H9 (cell line): Measurements from ENCODE around the gene ZSCAN25. TPM values are rescaled to one million over a fixed set of nuclear protein-coding genes. Genes with fewer than 3 reads are reported as not detected.

Experiments used
- DNase-seq: peaks from one replicate; pipeline ENCODE4 v3.0.0-alpha.2; 2017
- H2AFZ ChIP-seq: one replicate; pipeline ENCODE4 v1.6.1; 2013; ENCODE audit warnings: mild to moderate bottlenecking, low read length, control low read depth, moderate library complexity
- H2AK5ac ChIP-seq: 2 replicates; pipeline ENCODE4 v1.6.1; 2013; ENCODE audit warnings: low read length, control low read depth, mixed read lengths; ENCODE audit not compliant: insufficient read length
- H2BK120ac ChIP-seq: one replicate; pipeline ENCODE4 v1.6.1; 2013; ENCODE audit warnings: low read depth, mild to moderate bottlenecking, low read length, control low read depth, inconsistent platforms; ENCODE audit not compliant: poor library complexity, severe bottlenecking
- H2BK12ac ChIP-seq: 2 replicates; pipeline ENCODE4 v1.6.1; 2013; ENCODE audit warnings: low read length, control low read depth, mixed read lengths, low read depth; ENCODE audit not compliant: insufficient read length
- H2BK15ac ChIP-seq: 2 replicates; pipeline ENCODE4 v1.6.1; 2013; ENCODE audit warnings: low read depth, low read length, control low read depth
- H2BK20ac ChIP-seq: one replicate; pipeline ENCODE4 v1.6.1; 2013; ENCODE audit warnings: low read depth, mild to moderate bottlenecking, low read length, control low read depth, inconsistent platforms; ENCODE audit not compliant: poor library complexity, severe bottlenecking
- H2BK5ac ChIP-seq: 2 replicates; pipeline ENCODE4 v1.6.1; 2013; ENCODE audit warnings: low read length, control low read depth, mixed read lengths; ENCODE audit not compliant: insufficient read length
- H3K14ac ChIP-seq: 2 replicates; pipeline ENCODE4 v1.6.1; 2013; ENCODE audit warnings: low read length, control low read depth; ENCODE audit not compliant: insufficient read depth
- H3K18ac ChIP-seq: 2 replicates; pipeline ENCODE4 v1.6.1; 2013; ENCODE audit warnings: low read depth, mild to moderate bottlenecking, mixed read lengths, low read length, control low read depth; ENCODE audit not compliant: insufficient read length
- H3K23ac ChIP-seq: 2 replicates; pipeline ENCODE4 v1.6.1; 2013; ENCODE audit warnings: low read length, control low read depth, mixed read lengths, low read depth; ENCODE audit not compliant: insufficient read length
- H3K23me2 ChIP-seq: 2 replicates; pipeline ENCODE4 v1.6.1; 2013; ENCODE audit warnings: low read depth, mild to moderate bottlenecking, mixed read lengths, low read length, control low read depth; ENCODE audit not compliant: insufficient read length, poor library complexity, severe bottlenecking
- H3K27ac ChIP-seq: 2 replicates; pipeline ENCODE4 v1.5.1; 2013; ENCODE audit warnings: low read length, control low read depth, mixed read lengths, low read depth; ENCODE audit not compliant: insufficient read length
- H3K27me3 ChIP-seq: 2 replicates; pipeline ENCODE4 v1.6.1; 2013; ENCODE audit warnings: low read length, control low read depth, inconsistent platforms; ENCODE audit not compliant: insufficient read depth
- H3K4ac ChIP-seq: 2 replicates; pipeline ENCODE4 v1.6.1; 2013; ENCODE audit warnings: low read depth, mild to moderate bottlenecking, control low read depth, inconsistent platforms, low read length, moderate library complexity
- H3K4me1 ChIP-seq: 2 replicates; pipeline ENCODE4 v1.6.1; 2013; ENCODE audit warnings: low read length, control low read depth, inconsistent platforms; ENCODE audit not compliant: insufficient read depth
- H3K4me2 ChIP-seq: 2 replicates; pipeline ENCODE4 v1.6.1; 2013; ENCODE audit warnings: low read length, control low read depth, mixed read lengths; ENCODE audit not compliant: insufficient read length, insufficient read depth
- H3K56ac ChIP-seq: 2 replicates; pipeline ENCODE4 v1.6.1; 2013; ENCODE audit warnings: low read depth, mild to moderate bottlenecking, mixed read lengths, low read length, control low read depth; ENCODE audit not compliant: insufficient read length
- H3K79me1 ChIP-seq: 2 replicates; pipeline ENCODE4 v1.6.1; 2013; ENCODE audit warnings: low read depth, mild to moderate bottlenecking, moderate library complexity, low read length, control low read depth, inconsistent platforms; ENCODE audit not compliant: insufficient read depth, poor library complexity, severe bottlenecking
- H3K79me2 ChIP-seq: 2 replicates; pipeline ENCODE4 v1.6.1; 2013; ENCODE audit warnings: low read length, control low read depth, inconsistent platforms; ENCODE audit not compliant: insufficient read depth
- H3K9ac ChIP-seq: 2 replicates; pipeline ENCODE4 v1.6.1; 2013; ENCODE audit warnings: low read length, control low read depth, mixed read lengths; ENCODE audit not compliant: insufficient read length; ENCODE audit errors: extremely low read depth
- H3K9me3 ChIP-seq: one replicate; pipeline ENCODE4 v1.6.1; 2013; ENCODE audit warnings: low read depth, low read length, inconsistent platforms; ENCODE audit not compliant: control insufficient read depth
- H3T11ph ChIP-seq: one replicate; pipeline ENCODE4 v1.6.1; 2013; ENCODE audit warnings: mild to moderate bottlenecking, low read length, control low read depth, inconsistent platforms
- H4K20me1 ChIP-seq: one replicate; pipeline ENCODE4 v1.6.1; 2013; ENCODE audit not compliant: control insufficient read depth, insufficient read length, insufficient read depth
- H4K5ac ChIP-seq: 2 replicates; pipeline ENCODE4 v1.6.1; 2013; ENCODE audit warnings: low read depth, mild to moderate bottlenecking, mixed read lengths, low read length, control low read depth; ENCODE audit not compliant: insufficient read length
- H4K8ac ChIP-seq: replicated peaks from 2 replicates; pipeline ENCODE4 v1.6.1; 2013; ENCODE audit warnings: low read length, control low read depth, mixed read lengths, low read depth; ENCODE audit not compliant: insufficient read length
- H4K91ac ChIP-seq: 2 replicates; pipeline ENCODE4 v1.6.1; 2013; ENCODE audit warnings: low read depth, mild to moderate bottlenecking, moderate library complexity, mixed read lengths, low read length, control low read depth; ENCODE audit not compliant: insufficient read length
- H3K27ac Mint-ChIP-seq, 3 experiments: 2 replicates in 2 of 3; 3 replicates in 1 of 3; pipeline ENCODE4 v1.8.0; 2020 to 2021; ENCODE audit warnings: mixed read lengths in 3 of 3, mild to moderate bottlenecking in 1 of 3, moderate library complexity in 1 of 3
- H3K27me3 Mint-ChIP-seq: 2 replicates; pipeline ENCODE4 v1.8.0; 2021; ENCODE audit warnings: low read depth, mild to moderate bottlenecking, moderate library complexity, mixed read lengths
- H3K36me3 Mint-ChIP-seq, 3 experiments: 2 replicates in 2 of 3; 3 replicates in 1 of 3; pipeline ENCODE4 v1.8.0; 2020 to 2021; ENCODE audit warnings: low read depth in 3 of 3, mixed read lengths in 3 of 3; ENCODE audit not compliant: insufficient read depth in 1 of 3
- H3K4me1 Mint-ChIP-seq, 2 experiments: 2 replicates each; pipeline ENCODE4 v1.8.0; 2020; ENCODE audit warnings: mixed read lengths in 2 of 2
- H3K4me3 Mint-ChIP-seq, 2 experiments: 2 replicates in 1 of 2; 3 replicates in 1 of 2; pipeline ENCODE4 v1.8.0; 2020 to 2021; ENCODE audit warnings: mild to moderate bottlenecking in 2 of 2, mixed read lengths in 2 of 2, moderate library complexity in 1 of 2
- H3K9me3 Mint-ChIP-seq, 2 experiments: 2 replicates in 1 of 2; 3 replicates in 1 of 2; pipeline ENCODE4 v1.8.0; 2020; ENCODE audit warnings: mild to moderate bottlenecking in 2 of 2, mixed read lengths in 2 of 2, moderate library complexity in 1 of 2
- WGBS: extraction: QIAGEN DNeasy Blood & Tissue Kit; methylation state at CpG from one replicate; pipeline ENCODE4 v1.1.7; 2013; ENCODE audit warnings: missing lambda C conversion rate, low lambda C conversion rate, mixed read lengths; ENCODE audit not compliant: insufficient read length; ENCODE audit errors: extremely low coverage; 5-methylcytosine and 5-hydroxymethylcytosine counted together
- total RNA-seq: library from RNA; stranded (reverse); gene quantifications from 2 replicates; pipeline ENCODE4 v1.2.1, GENCODE V29; 2021
- TF ChIP-seq, protein P1 (sequence below): fragments of 200-600 bp; sonication (generic); conservative IDR thresholded peaks from 3 replicates; pipeline ENCODE4 v1.8.0; 2021; ENCODE audit warnings: antibody characterized with exemption, mild to moderate bottlenecking

Gene ZSCAN25
- total RNA-seq, 1 experiment from 2014 or later = 21.3 TPM

DNA sequence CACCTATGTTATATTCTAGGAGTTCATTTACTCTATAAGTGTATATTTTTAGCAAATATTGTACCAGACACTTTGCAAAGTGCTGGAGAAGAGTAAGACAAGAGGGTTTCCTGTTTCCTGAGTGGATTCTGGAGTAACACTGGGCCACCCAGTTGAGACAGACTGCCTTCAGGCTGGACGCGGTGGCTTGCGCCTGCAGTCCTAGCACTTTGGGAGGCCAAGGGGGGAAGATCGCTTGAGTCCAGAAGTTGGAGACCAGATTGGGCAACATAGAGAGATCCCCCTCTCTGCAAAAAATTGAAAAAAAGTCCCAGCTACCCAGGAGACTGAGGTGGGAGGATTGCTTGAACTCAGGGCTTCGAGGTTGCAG, 772 bp upstream of the ZSCAN25 start:
- no peak overlapping the region for H3K23ac ChIP-seq
- H3K79me1 ChIP-seq = peaks cover 4% of the 10 kb centered on the region
- no peak overlapping the region for H4K8ac ChIP-seq
- H3K23me2 ChIP-seq = peaks cover 7% of the 10 kb centered on the region
- no peaks in the 10 kb centered on the region for H3K79me2 ChIP-seq
- no peaks in the 10 kb centered on the region for H3K27me3 ChIP-seq
- no peak overlapping the region for H3K56ac ChIP-seq
- H2AK5ac ChIP-seq = no peak overlapping the region
- H2AFZ ChIP-seq = no peak overlapping the region
- H2BK20ac ChIP-seq = no peak overlapping the region
- no CpG with 5 or more reads among the region's 5 CpGs for WGBS
- H3K27ac ChIP-seq = no peak overlapping the region
- H3K4ac ChIP-seq = no peak overlapping the region
- H3K18ac ChIP-seq = peak overlapping the region; percentile 41
- H3K4me1 Mint-ChIP-seq = peaks cover 11 to 18% of the 10 kb centered on the region in 2 experiments
- peak overlapping the region in 2 of 3 experiments; percentile 98 to 99; a peak in 5 of 7 replicates for H3K27ac Mint-ChIP-seq
- H3K4me1 ChIP-seq = no peaks in the 10 kb centered on the region
- H2BK5ac ChIP-seq = no peak overlapping the region
- peak overlapping the region; percentile 22; the same call in 1 of the 2 replicates for H3K14ac ChIP-seq
- no peak overlapping the region for H2BK120ac ChIP-seq
- no peak overlapping the region; the same call in 1 of the 2 replicates for H2BK15ac ChIP-seq
- no peak for DNase-seq
- peaks cover 9% of the 10 kb centered on the region for H3K27me3 Mint-ChIP-seq
- TF ChIP-seq, protein P1, sequence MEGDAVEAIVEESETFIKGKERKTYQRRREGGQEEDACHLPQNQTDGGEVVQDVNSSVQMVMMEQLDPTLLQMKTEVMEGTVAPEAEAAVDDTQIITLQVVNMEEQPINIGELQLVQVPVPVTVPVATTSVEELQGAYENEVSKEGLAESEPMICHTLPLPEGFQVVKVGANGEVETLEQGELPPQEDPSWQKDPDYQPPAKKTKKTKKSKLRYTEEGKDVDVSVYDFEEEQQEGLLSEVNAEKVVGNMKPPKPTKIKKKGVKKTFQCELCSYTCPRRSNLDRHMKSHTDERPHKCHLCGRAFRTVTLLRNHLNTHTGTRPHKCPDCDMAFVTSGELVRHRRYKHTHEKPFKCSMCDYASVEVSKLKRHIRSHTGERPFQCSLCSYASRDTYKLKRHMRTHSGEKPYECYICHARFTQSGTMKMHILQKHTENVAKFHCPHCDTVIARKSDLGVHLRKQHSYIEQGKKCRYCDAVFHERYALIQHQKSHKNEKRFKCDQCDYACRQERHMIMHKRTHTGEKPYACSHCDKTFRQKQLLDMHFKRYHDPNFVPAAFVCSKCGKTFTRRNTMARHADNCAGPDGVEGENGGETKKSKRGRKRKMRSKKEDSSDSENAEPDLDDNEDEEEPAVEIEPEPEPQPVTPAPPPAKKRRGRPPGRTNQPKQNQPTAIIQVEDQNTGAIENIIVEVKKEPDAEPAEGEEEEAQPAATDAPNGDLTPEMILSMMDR = no peak
- H3K9me3 Mint-ChIP-seq = no peaks in the 10 kb centered on the region; a peak in 2 of 5 replicates
- no peak overlapping the region for H3K9ac ChIP-seq
- H3K36me3 Mint-ChIP-seq = peaks cover 19 to 34% (median 31%) of the 10 kb centered on the region in 3 experiments
- no peaks in the 10 kb centered on the region for H4K20me1 ChIP-seq
- no peak overlapping the region for H3T11ph ChIP-seq
- peak overlapping the region; percentile 92 to 94 for H3K4me3 Mint-ChIP-seq
- H3K9me3 ChIP-seq = no peaks in the 10 kb centered on the region
- no peak overlapping the region for H4K91ac ChIP-seq
- H3K4me2 ChIP-seq = peak overlapping the region; percentile 38
- no peak overlapping the region for H4K5ac ChIP-seq
- no peak overlapping the region for H2BK12ac ChIP-seq
